PC-3 (cell line): ENCODE measurements around the gene UBE4B. TPM values are rescaled to one million over a fixed set of nuclear protein-coding genes. Genes with fewer than 3 reads are reported as not detected.
"Not testable (repeated sequence)": the region's sequence is repeated elsewhere in the genome, so short reads cannot be mapped to it uniquely, and the experiment has no call there.

ENCODE experiments used
- ATAC-seq: fragments of 200-7000 bp; cut with Tn5 transposase; 2 replicates; pipeline ENCODE4 v1.9.1; 2020; ENCODE audit warnings: mild to moderate bottlenecking, moderate library complexity
- BruUV-seq: library from RNA; stranded (reverse); fragments of 400-500 nt; replicated peaks from 2 replicates; lab custom pipeline; 2021; lab: Mats Ljungman, UMichigan
- CTCF ChIA-PET: fragments of 300-600 bp; sonication (Branson Sonifier 250); formaldehyde crosslinking; loops from one replicate; lab custom pipeline; 2022; ENCODE audit warnings: antibody characterized with exemption; lab: Charles Lee
- POLR2A ChIA-PET: fragments of 300-600 bp; sonication (Branson Sonifier 250); formaldehyde crosslinking; loops from one replicate; lab custom pipeline; 2022; ENCODE audit warnings: antibody characterized with exemption; ENCODE audit not compliant: unreplicated experiment; lab: Charles Lee
- DNase-seq: peaks from one replicate; pipeline ENCODE4 v3.0.0-alpha.2; 2015
- H2AFZ ChIP-seq: fragments of 300-600 bp; sonication (generic); 2 replicates; pipeline ENCODE4 v1.6.0; 2016; ENCODE audit warnings: antibody characterized with exemption, low read length
- H3F3A ChIP-seq: fragments of 300-600 bp; sonication (generic); one replicate; pipeline ENCODE4 v1.6.0; 2017; ENCODE audit warnings: antibody characterized with exemption, low read length, control low read depth, mild to moderate bottlenecking; ENCODE audit not compliant: unreplicated experiment
- H3K27ac ChIP-seq: fragments of 300-600 bp; sonication (generic); 2 replicates; pipeline ENCODE4 v1.5.1; 2016; ENCODE audit warnings: mild to moderate bottlenecking, low read length
- H3K27me3 ChIP-seq: fragments of 300-600 bp; sonication (generic); 2 replicates; pipeline ENCODE4 v1.6.1; 2016; ENCODE audit warnings: low read length, mixed read lengths
- H3K36me3 ChIP-seq: fragments of 300-600 bp; sonication (generic); 2 replicates; pipeline ENCODE4 v1.6.1; 2016; ENCODE audit warnings: low read depth, mixed run types, low read length, mixed read lengths
- H3K4me1 ChIP-seq: fragments of 300-600 bp; sonication (generic); 2 replicates; pipeline ENCODE4 v1.5.1; 2016; ENCODE audit warnings: low read length; ENCODE audit not compliant: insufficient read depth
- H3K4me2 ChIP-seq: fragments of 300-600 bp; sonication (generic); 2 replicates; pipeline ENCODE4 v1.6.0; 2016; ENCODE audit warnings: low read length
- H3K4me3 ChIP-seq: fragments of 300-600 bp; sonication (generic); 2 replicates; pipeline ENCODE4 v1.5.1; 2016; ENCODE audit warnings: mild to moderate bottlenecking, low read length, mixed read lengths
- H3K79me2 ChIP-seq: fragments of 300-600 bp; sonication (generic); 2 replicates; pipeline ENCODE4 v1.6.1; 2017; ENCODE audit warnings: low read length, mixed read lengths
- H3K9ac ChIP-seq: fragments of 300-600 bp; sonication (generic); 2 replicates; pipeline ENCODE4 v1.6.0; 2016; ENCODE audit warnings: mild to moderate bottlenecking, low read length
- H3K9me2 ChIP-seq: fragments of 300-600 bp; sonication (generic); replicated peaks from 2 replicates; pipeline ENCODE4 v1.6.1; 2016; ENCODE audit warnings: mixed run types, low read length, mixed read lengths
- H3K9me3 ChIP-seq: fragments of 300-600 bp; sonication (generic); 2 replicates; pipeline ENCODE4 v1.6.1; 2016; ENCODE audit warnings: low read length, mixed read lengths
- H4K20me1 ChIP-seq: fragments of 300-600 bp; sonication (generic); 2 replicates; pipeline ENCODE4 v1.6.1; 2016; ENCODE audit warnings: low read length, mixed read lengths
- EZH2 ChIP-seq: fragments of 300-600 bp; sonication (generic); IDR thresholded peaks from one replicate; pipeline ENCODE4 v1.6.1; 2017; ENCODE audit warnings: antibody characterized with exemption, mild to moderate bottlenecking, low read length; ENCODE audit not compliant: unreplicated experiment
- EZH2phosphoT487 ChIP-seq: fragments of 300-600 bp; sonication (generic); IDR thresholded peaks from 2 replicates; pipeline ENCODE4 v1.6.1; 2018; ENCODE audit warnings: mild to moderate bottlenecking, antibody characterized with exemption, low read length, borderline replicate concordance
- intact Hi-C: fragments of 100-400 bp; cut with micrococcal nuclease; formaldehyde crosslinking; loops from 2 replicates; pipeline ENCODE4 v1.9.0; 2023
- total RNA-seq: library from RNA; depleted of rRNA; stranded (reverse); fragments of >200 nt; gene quantifications from 2 replicates; pipeline ENCODE4 v1.2.3, GENCODE V29; 2014
- TF ChIP-seq, protein P1 (sequence below): fragments of 300-600 bp; sonication (generic); conservative IDR thresholded peaks from 2 replicates; pipeline ENCODE4 v1.5.1; 2017; ENCODE audit warnings: antibody characterized with exemption, low read depth, mild to moderate bottlenecking, low read length

Gene UBE4B
- total RNA-seq, 1 experiment from 2014 or later, result 37.9 TPM

- H3K9ac ChIP-seq, result no peak overlapping the region
- ChIA-PET POLR2A (no interaction called here), CTCF (no interaction called here)
- H3K36me3 ChIP-seq, result no peaks in the 10 kb centered on the region
- H3F3A ChIP-seq, result no peaks in the 10 kb centered on the region
- H3K4me2 ChIP-seq, result no peak overlapping the region
- no peaks in the 10 kb centered on the region for H3K27me3 ChIP-seq
- no peak overlapping the region for H3K27ac ChIP-seq
- BruUV-seq, result no TSS peak
- DNase-seq (no peak), ATAC-seq (no peak)
- H2AFZ ChIP-seq, result no peak overlapping the region
- intact Hi-C loops, result no loop called here
- peaks cover 52% of the 10 kb centered on the region for H3K79me2 ChIP-seq
- no peak overlapping the region for H3K4me3 ChIP-seq
- no peaks in the 10 kb centered on the region for H4K20me1 ChIP-seq
- peaks cover 9% of the 10 kb centered on the region for H3K4me1 ChIP-seq
- H3K9me3 ChIP-seq, result no peaks in the 10 kb centered on the region
- TF ChIP-seq EZH2phosphoT487, result no peak
- TF ChIP-seq, protein P1, sequence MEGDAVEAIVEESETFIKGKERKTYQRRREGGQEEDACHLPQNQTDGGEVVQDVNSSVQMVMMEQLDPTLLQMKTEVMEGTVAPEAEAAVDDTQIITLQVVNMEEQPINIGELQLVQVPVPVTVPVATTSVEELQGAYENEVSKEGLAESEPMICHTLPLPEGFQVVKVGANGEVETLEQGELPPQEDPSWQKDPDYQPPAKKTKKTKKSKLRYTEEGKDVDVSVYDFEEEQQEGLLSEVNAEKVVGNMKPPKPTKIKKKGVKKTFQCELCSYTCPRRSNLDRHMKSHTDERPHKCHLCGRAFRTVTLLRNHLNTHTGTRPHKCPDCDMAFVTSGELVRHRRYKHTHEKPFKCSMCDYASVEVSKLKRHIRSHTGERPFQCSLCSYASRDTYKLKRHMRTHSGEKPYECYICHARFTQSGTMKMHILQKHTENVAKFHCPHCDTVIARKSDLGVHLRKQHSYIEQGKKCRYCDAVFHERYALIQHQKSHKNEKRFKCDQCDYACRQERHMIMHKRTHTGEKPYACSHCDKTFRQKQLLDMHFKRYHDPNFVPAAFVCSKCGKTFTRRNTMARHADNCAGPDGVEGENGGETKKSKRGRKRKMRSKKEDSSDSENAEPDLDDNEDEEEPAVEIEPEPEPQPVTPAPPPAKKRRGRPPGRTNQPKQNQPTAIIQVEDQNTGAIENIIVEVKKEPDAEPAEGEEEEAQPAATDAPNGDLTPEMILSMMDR, result no peak
- no peak for TF ChIP-seq EZH2
- no peaks in the 10 kb centered on the region for H3K9me2 ChIP-seq
Measured at GRCh38 chr1:10068605-10069294, 36.0 kb downstream of the UBE4B start.

DNA sequence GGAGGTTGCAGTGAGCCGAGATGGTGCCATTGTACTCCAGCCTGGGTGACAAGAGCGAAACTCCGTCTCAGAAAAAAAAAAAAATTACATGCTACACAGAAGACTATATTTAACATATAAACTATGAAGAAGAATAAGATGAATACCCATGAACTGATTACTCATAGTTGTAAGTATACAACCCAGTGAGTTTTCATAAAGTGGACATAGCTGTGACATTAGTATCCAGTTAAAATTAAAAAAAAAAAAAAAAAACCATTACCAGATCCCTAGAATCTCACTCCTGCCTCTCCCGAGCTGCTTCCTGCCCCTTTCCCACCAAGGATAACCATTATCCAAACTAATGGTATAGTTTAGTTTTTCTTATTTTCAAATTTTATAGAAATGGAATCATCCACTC lies 37.4 kb downstream of the UBE4B start:
- no peaks in the 10 kb centered on the region for H4K20me1 ChIP-seq
- H3K4me1 ChIP-seq, result peaks cover 21% of the 10 kb centered on the region
- H3K79me2 ChIP-seq, result peaks cover 44% of the 10 kb centered on the region
- TF ChIP-seq, protein P1, result no peak
- TF ChIP-seq EZH2phosphoT487, result no peak
- TF ChIP-seq EZH2, result no peak
- intact Hi-C loops, result no loop called here
- H3K36me3 ChIP-seq, result no peaks in the 10 kb centered on the region
- POLR2A ChIA-PET, result no interaction called here
- H3F3A ChIP-seq, result no peaks in the 10 kb centered on the region
- no peaks in the 10 kb centered on the region for H3K9me2 ChIP-seq
- no peak overlapping the region for H2AFZ ChIP-seq
- CTCF ChIA-PET, result interaction anchor here (0.6 to 0.7 kb wide), 2 partner anchors 32 to 141 kb away, joined by 4 to 5 read pairs; no protein-coding TSS in a partner anchor
- no peak overlapping the region for H3K9ac ChIP-seq
- no peak overlapping the region for H3K27ac ChIP-seq
- no TSS peak for BruUV-seq
- no peak overlapping the region for H3K4me2 ChIP-seq
- DNase-seq, result no peak
- no peak for ATAC-seq
- H3K4me3 ChIP-seq, result no peak overlapping the region
- H3K27me3 ChIP-seq, result no peaks in the 10 kb centered on the region
- H3K9me3 ChIP-seq, result no peaks in the 10 kb centered on the region

DNA sequence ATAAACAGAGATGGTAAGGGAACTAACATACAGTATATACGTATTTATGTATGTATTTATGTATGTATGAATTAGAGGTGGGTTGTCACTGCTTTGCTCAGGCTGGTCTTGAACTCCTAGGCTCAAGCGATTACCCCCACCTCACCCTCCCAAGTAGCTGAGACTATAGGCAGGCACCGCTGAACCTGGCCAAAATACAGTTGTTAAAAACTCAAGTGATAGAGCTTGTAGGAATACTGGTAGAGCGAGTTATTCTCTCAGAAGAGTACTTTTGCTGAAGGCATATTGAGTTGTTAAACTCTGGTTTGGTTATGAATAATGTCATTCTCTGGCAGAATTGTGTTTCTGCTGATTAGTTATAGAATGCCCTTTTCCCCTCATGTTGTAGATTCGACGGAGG lies 38.9 kb downstream of the UBE4B start:
- no peaks in the 10 kb centered on the region for H3K9me2 ChIP-seq
- ATAC-seq (no peak), DNase-seq (no peak)
- no peak overlapping the region for H3K9ac ChIP-seq
- BruUV-seq, result no TSS peak
- H3K27me3 ChIP-seq, result no peaks in the 10 kb centered on the region
- TF ChIP-seq EZH2phosphoT487 (no peak), EZH2 (no peak)
- TF ChIP-seq, protein P1, result no peak
- H3K4me1 ChIP-seq, result peaks cover 19% of the 10 kb centered on the region
- H2AFZ ChIP-seq, result no peak overlapping the region
- no peaks in the 10 kb centered on the region for H3K9me3 ChIP-seq
- ChIA-PET CTCF (no interaction called here), POLR2A (no interaction called here)
- H3F3A ChIP-seq, result no peaks in the 10 kb centered on the region
- intact Hi-C loops, result no loop called here
- no peak overlapping the region for H3K4me3 ChIP-seq
- H3K79me2 ChIP-seq, result peaks cover 41% of the 10 kb centered on the region
- H3K36me3 ChIP-seq, result no peaks in the 10 kb centered on the region
- no peaks in the 10 kb centered on the region for H4K20me1 ChIP-seq
- H3K4me2 ChIP-seq, result no peak overlapping the region
- H3K27ac ChIP-seq, result no peak overlapping the region

DNA sequence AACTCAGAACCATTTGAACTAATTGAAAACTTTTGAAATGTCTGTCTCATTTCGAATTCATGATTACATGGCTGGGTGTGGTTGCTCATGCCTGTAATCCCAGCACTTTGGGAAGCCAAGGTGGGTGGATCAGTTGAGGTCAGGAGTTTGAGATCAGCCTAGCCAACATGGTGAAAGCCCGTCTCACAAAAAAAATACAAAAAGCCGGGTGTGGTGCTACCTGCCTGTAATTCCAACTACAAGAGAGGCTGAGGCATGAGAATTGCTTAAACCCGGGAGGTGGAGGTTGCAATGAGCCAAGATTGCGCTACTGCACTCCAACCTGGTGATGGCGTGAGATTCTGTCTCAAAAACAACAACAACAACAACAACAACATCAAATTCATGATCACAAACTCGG lies 40.6 kb downstream of the UBE4B start:
- H3K36me3 ChIP-seq, H3K9me3 ChIP-seq, H3K9me2 ChIP-seq, DNase-seq, H3K4me3 ChIP-seq, H2AFZ ChIP-seq, H3K27ac ChIP-seq, BruUV-seq, intact Hi-C loops, CTCF ChIA-PET, H3K27me3 ChIP-seq, H4K20me1 ChIP-seq, H3K9ac ChIP-seq, ATAC-seq, H3F3A ChIP-seq, H3K4me2 ChIP-seq: not testable (repeated sequence)
- Histone ChIP-seq H3K79me2 (peaks cover 31% of the 10 kb centered on the region), H3K4me1 (peaks cover 19% of the 10 kb centered on the region)
- POLR2A ChIA-PET, result interaction anchor here (0.6 kb wide), 1 partner anchor 100 kb away, joined by 10 read pairs; no protein-coding TSS in a partner anchor
